K562 (cell line): ENCODE data around the gene VAPB.

Experiments used
- ADNP ChIP-seq: fragments of 200-800 bp; sonication (Bioruptor generic); IDR thresholded peaks from 2 replicates; pipeline ENCODE4 v1.6.1; 2016; ENCODE audit warnings: missing genetic modification characterization, missing compliant biosample characterization
- ELK3 ChIP-seq: fragments of 450-650 bp; formaldehyde crosslinking; IDR thresholded peaks from 2 replicates; pipeline ENCODE4 v1.4.0; 2020; ENCODE audit warnings: mild to moderate bottlenecking
- EZH2 ChIP-seq: IDR thresholded peaks from 2 replicates; pipeline ENCODE4 v1.6.1; 2012; ENCODE audit warnings: low read depth, mild to moderate bottlenecking, inconsistent platforms, low read length, borderline replicate concordance
- MAFK ChIP-seq: IDR thresholded peaks from 2 replicates; pipeline ENCODE4 v1.6.1; 2011; ENCODE audit warnings: low read length, improper control_type of control experiment
- SIX5 ChIP-seq, 2 experiments: IDR thresholded peaks; 2 replicates each; pipeline ENCODE4 v1.6.1; 2011; ENCODE audit warnings: low read length in 2 of 2, borderline replicate concordance in 1 of 2, low read depth in 1 of 2, mild to moderate bottlenecking in 1 of 2, moderate library complexity in 1 of 2; ENCODE audit not compliant: insufficient read depth in 1 of 2
- TF ChIP-seq, protein P1 (sequence below), 3 experiments: IDR thresholded peaks in 2 of 3; conservative IDR thresholded peaks in 1 of 3; 2 replicates each; pipeline ENCODE4 v1.5.1; 2011 to 2012; ENCODE audit warnings: low read length in 3 of 3, mild to moderate bottlenecking in 3 of 3, control low read depth in 2 of 3, improper control_type of control experiment in 1 of 3, inconsistent platforms in 1 of 3, low read depth in 1 of 3, mixed read lengths in 1 of 3, moderate library complexity in 1 of 3; ENCODE audit not compliant: insufficient read depth in 2 of 3

DNA sequence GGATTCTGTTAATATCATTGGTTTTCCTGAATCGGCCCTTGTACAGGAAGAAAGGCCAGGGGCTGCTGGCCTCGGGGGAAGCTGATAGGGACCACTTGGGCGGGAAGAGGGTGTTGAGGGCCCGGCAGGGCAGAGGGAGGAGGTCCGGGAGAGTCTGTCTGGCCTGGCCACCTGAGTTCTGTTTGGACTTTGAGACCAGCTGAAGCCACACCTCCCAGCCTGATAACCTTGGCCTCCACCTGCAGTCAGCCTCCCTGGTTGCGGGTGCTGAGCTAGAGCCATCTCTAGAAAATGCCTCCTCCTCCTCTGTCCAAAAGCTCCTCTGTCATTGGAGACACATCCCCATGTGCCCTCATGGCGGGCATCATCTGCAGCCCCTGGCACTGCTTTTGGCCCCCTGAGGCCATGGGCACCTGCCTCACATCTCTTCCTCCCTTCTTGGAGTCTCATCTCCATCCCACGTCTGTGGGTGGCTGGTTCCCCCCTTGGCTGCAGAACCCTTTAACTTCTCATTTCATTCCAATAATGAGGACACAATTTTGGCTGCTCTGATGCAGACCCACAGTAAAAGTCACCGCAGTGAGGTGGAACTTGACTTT lies 109.5 kb downstream of the VAPB start:
- TF ChIP-seq, protein P1, sequence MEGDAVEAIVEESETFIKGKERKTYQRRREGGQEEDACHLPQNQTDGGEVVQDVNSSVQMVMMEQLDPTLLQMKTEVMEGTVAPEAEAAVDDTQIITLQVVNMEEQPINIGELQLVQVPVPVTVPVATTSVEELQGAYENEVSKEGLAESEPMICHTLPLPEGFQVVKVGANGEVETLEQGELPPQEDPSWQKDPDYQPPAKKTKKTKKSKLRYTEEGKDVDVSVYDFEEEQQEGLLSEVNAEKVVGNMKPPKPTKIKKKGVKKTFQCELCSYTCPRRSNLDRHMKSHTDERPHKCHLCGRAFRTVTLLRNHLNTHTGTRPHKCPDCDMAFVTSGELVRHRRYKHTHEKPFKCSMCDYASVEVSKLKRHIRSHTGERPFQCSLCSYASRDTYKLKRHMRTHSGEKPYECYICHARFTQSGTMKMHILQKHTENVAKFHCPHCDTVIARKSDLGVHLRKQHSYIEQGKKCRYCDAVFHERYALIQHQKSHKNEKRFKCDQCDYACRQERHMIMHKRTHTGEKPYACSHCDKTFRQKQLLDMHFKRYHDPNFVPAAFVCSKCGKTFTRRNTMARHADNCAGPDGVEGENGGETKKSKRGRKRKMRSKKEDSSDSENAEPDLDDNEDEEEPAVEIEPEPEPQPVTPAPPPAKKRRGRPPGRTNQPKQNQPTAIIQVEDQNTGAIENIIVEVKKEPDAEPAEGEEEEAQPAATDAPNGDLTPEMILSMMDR (IDR thresholded peaks at IDR 0.05 in 2 of 3, conservative IDR thresholded peaks at IDR 0.05 in 1 of 3; ENCODE audit: insufficient read depth in 2 of 3, low read depth in 1 of 3, low read length in 3 of 3), result no peak
- no peak for TF ChIP-seq EZH2
- TF ChIP-seq MAFK, result no peak
- no peak for TF ChIP-seq SIX5 (IDR thresholded peaks at IDR 0.05; ENCODE audit: borderline replicate concordance in 1 of 2, insufficient read depth in 1 of 2, low read depth in 1 of 2, low read length in 2 of 2)
- TF ChIP-seq ADNP, result no peak
- no peak for TF ChIP-seq ELK3
